Measurements from ENCODE around the gene ELMO1.
"Not testable (repeated sequence)": the region's sequence is repeated elsewhere in the genome, so short reads cannot be mapped to it uniquely, and the experiment has no call there.

GRCh38 chr7:36973534-36973933 lies 475.1 kb downstream of the ELMO1 start:
- TF ChIP-seq, protein P1, sequence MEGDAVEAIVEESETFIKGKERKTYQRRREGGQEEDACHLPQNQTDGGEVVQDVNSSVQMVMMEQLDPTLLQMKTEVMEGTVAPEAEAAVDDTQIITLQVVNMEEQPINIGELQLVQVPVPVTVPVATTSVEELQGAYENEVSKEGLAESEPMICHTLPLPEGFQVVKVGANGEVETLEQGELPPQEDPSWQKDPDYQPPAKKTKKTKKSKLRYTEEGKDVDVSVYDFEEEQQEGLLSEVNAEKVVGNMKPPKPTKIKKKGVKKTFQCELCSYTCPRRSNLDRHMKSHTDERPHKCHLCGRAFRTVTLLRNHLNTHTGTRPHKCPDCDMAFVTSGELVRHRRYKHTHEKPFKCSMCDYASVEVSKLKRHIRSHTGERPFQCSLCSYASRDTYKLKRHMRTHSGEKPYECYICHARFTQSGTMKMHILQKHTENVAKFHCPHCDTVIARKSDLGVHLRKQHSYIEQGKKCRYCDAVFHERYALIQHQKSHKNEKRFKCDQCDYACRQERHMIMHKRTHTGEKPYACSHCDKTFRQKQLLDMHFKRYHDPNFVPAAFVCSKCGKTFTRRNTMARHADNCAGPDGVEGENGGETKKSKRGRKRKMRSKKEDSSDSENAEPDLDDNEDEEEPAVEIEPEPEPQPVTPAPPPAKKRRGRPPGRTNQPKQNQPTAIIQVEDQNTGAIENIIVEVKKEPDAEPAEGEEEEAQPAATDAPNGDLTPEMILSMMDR (IDR thresholded peaks at IDR 0.05; ENCODE audit: low read depth, low read length, missing input control) = not testable (repeated sequence)
- not testable (repeated sequence) for TF ChIP-seq EGR1 (IDR thresholded peaks at IDR 0.05; ENCODE audit: low read depth in 2 of 2); TAF1 (conservative IDR thresholded peaks at IDR 0.05); RXRA (IDR thresholded peaks at IDR 0.05)
- TF ChIP-seq, protein P2, sequence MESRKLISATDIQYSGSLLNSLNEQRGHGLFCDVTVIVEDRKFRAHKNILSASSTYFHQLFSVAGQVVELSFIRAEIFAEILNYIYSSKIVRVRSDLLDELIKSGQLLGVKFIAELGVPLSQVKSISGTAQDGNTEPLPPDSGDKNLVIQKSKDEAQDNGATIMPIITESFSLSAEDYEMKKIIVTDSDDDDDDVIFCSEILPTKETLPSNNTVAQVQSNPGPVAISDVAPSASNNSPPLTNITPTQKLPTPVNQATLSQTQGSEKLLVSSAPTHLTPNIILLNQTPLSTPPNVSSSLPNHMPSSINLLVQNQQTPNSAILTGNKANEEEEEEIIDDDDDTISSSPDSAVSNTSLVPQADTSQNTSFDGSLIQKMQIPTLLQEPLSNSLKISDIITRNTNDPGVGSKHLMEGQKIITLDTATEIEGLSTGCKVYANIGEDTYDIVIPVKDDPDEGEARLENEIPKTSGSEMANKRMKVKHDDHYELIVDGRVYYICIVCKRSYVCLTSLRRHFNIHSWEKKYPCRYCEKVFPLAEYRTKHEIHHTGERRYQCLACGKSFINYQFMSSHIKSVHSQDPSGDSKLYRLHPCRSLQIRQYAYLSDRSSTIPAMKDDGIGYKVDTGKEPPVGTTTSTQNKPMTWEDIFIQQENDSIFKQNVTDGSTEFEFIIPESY (IDR thresholded peaks at IDR 0.05) = not testable (repeated sequence)

Measured in liver (tissue), 3 donors.